Fibroblast of villous mesenchyme (primary cell): ENCODE data around the gene AHCYL1. TPM values are rescaled to one million over a fixed set of nuclear protein-coding genes. Genes with fewer than 3 reads are reported as not detected.

Source experiments
- DNase-seq: peaks from one replicate; pipeline ENCODE4 v3.0.0-alpha.2; 2010; ENCODE audit warnings: low read depth
- H3K4me3 ChIP-seq: 2 replicates; pipeline ENCODE4 v1.5.1; 2011; ENCODE audit warnings: low read depth, mild to moderate bottlenecking, low read length
- total RNA-seq: library from RNA; depleted of rRNA; stranded (reverse); fragments of >200 nt; gene quantifications from 2 replicates; pipeline ENCODE4 v1.2.3, GENCODE V29; 2012
- TF ChIP-seq, protein P1 (sequence below): IDR thresholded peaks from 2 replicates; pipeline ENCODE4 v1.5.1; 2012; ENCODE audit warnings: low read depth, mild to moderate bottlenecking, low read length; ENCODE audit not compliant: insufficient read depth

Gene AHCYL1
- total RNA-seq, 1 donor = 66.9 TPM

DNA sequence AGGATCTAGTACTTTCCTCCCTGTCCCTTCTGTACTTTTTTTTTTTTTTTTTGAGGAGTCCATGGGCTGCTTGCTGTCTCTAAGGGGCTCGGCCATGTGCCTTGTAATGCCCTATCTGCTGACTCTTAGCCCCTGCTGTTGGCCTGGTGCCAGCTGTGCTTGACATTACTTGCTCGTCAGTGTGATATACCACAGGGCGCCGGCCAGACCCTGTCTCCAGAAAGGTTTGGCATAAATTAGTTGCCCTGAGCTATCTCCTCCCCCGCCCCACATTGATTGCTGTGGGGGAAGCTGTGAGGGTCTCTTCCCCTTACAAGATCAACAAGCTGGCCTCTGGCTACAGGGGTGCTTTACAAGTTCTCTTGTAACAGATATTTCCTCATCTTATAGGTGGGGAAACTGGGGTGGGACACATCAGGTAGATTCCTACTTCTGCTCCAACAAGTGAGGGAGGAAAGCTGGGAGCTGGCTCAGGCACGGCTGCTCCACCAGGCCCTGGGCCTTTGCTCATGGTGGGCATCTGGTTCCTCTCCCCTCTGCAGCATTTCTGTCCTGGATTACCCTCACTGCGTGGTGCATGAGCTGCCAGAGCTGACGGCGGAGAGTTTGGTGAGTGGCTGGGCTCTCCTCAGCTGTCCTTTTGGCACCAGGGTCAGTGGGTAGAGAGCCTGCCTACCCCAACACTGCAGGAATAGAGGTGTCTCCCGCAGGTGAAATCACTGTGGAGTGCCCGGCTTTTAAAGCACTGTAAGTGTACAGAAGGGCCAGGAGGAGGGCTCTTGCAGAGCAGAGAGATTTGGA lies 65.4 kb downstream of the AHCYL1 start:
- TF ChIP-seq, protein P1, sequence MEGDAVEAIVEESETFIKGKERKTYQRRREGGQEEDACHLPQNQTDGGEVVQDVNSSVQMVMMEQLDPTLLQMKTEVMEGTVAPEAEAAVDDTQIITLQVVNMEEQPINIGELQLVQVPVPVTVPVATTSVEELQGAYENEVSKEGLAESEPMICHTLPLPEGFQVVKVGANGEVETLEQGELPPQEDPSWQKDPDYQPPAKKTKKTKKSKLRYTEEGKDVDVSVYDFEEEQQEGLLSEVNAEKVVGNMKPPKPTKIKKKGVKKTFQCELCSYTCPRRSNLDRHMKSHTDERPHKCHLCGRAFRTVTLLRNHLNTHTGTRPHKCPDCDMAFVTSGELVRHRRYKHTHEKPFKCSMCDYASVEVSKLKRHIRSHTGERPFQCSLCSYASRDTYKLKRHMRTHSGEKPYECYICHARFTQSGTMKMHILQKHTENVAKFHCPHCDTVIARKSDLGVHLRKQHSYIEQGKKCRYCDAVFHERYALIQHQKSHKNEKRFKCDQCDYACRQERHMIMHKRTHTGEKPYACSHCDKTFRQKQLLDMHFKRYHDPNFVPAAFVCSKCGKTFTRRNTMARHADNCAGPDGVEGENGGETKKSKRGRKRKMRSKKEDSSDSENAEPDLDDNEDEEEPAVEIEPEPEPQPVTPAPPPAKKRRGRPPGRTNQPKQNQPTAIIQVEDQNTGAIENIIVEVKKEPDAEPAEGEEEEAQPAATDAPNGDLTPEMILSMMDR = no peak
- no peak for DNase-seq
- H3K4me3 ChIP-seq = no peak overlapping the region

DNA sequence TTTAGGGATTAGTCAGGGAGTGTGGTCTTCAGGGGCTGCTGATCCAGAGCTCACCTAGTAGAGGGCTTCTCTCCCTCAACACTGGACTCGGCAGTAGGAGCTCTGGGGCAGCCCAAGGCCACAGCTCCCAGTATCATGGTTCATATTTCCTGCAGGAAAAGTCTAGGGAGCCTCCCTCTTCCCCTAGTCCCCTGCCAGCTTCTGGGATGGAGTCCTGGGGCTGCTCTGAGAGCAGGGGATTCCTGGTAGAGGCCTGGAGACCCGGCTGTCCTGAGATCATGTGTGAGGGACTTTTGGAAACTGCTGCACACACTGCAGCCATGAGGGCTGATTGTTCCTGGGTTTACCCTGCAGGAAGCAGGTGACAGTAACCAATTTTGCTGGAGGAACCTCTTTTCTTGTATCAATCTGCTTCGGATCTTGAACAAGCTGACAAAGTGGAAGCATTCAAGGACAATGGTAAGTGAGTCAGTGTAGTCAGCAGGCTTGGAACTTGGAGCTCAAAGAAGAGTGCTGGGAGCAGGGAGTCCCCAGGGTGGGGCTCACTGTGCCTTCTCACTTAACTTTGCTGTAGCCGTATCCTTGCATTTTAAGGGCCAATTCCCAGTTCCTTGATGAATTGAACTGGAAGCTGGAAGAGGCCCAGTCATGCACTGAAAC lies 66.2 kb downstream of the AHCYL1 start:
- TF ChIP-seq, protein P1 = no peak
- no peak overlapping the region for H3K4me3 ChIP-seq
- no peak for DNase-seq

DNA sequence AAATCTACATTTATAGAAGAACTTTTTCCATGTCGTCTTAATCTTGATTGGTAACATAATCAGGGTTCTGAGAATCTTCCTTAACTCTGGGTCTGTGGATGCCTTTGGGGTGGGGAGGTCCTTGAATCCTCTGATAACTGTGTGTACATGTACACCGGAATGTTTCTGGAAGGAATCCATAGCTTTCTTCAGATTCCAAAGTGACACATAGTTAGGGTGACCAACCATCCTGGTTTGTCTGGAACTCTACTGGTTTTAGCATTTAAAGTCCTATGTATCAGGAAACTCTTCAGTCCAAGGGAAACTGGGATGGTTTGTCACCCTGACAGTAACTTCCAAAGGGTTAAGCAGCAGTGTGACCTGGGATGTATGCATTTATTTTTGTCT lies 66.7 kb downstream of the AHCYL1 start:
- no peak overlapping the region for H3K4me3 ChIP-seq
- DNase-seq = no peak
- TF ChIP-seq, protein P1 = no peak

DNA sequence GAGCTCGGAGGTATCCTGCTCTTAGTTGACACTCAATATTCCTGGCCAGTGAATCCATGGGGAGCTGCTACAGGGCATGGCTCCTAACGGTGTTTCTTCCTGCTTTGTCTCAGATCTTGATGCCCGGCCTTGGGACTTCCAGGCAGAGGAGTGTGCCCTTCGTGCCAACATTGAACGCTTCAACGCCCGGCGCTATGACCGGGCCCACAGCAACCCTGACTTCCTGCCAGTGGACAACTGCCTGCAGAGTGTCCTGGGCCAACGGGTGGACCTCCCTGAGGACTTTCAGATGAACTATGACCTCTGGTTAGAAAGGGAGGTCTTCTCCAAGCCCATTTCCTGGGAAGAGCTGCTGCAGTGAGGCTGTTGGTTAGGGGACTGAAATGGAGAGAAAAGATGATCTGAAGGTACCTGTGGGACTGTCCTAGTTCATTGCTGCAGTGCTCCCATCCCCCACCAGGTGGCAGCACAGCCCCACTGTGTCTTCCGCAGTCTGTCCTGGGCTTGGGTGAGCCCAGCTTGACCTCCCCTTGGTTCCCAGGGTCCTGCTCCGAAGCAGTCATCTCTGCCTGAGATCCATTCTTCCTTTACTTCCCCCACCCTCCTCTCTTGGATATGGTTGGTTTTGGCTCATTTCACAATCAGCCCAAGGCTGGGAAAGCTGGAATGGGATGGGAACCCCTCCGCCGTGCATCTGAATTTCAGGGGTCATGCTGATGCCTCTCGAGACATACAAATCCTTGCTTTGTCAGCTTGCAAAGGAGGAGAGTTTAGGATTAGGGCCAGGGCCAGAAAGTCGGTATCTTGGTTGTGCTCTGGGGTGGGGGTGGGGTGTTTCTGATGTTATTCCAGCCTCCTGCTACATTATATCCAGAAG lies 69.2 kb downstream of the AHCYL1 start:
- TF ChIP-seq, protein P1 = peak; percentile 98
- H3K4me3 ChIP-seq = no peak overlapping the region
- DNase-seq = peak; percentile 43

DNA sequence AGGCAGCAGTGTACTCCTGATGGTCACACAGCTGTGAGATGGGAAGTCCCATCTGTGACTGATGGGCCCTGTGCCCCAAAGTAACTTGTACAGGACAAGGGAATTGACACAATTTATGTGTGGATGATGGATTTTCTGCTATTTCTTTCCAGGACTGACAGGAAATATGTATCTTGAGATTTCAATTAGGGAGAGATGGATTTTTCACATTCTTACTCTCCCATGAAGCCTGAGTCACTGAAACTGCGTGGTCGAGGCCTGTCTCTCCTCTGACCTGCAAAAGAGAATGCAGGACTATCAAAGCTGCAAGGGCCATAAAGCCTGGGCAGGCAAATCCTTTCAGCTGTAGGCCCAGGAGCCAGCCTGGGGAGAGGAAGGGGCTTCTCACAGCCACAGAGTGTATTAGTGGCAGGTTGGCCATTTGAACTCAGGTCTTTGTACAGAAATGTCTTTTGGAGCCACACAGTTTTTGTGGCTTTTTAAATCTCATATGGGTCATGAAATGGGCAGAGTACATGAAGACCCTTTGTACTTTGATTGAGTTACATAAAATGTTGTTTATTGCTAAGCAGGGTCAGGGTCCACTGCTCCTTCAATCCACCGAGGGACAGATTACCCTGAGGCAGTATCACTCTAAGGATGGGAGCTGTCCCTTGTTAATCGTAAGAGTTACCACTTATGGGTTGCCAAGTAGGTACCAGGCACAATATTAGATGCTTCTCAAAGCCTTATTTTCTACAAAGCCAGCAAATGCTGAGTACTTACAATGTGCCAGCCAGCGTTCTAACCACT lies 71.1 kb downstream of the AHCYL1 start:
- no peak overlapping the region for H3K4me3 ChIP-seq
- DNase-seq = no peak
- TF ChIP-seq, protein P1 = no peak

DNA sequence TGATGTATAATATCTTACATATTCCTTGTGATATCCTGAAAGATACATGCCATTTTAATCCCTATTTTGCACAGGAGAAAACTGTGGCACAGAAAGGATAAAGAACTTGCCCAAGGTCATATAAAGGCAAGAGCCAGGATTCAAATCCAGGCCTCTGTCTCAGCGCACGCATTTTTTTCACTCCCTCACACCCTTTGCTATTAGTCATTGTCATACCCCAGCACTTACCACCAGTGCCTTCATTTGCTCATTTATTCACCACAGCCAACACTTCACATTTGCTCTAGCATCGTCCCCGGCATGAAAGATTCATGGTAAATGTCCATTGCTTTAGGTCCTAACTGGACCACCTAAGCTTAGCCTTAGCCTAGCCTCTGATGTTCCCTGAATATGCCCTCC lies 71.7 kb downstream of the AHCYL1 start:
- TF ChIP-seq, protein P1 = no peak
- DNase-seq = no peak
- no peak overlapping the region for H3K4me3 ChIP-seq
